Parathyroid adenoma (tissue), 2 donors: ENCODE data around the gene STK11IP.

Source experiments
- H2AFZ ChIP-seq: fragments of 300-600 bp; sonication (generic); one replicate; pipeline ENCODE4 v1.7.0; 2017; ENCODE audit warnings: antibody characterized with exemption, mild to moderate bottlenecking
- H3K27ac ChIP-seq: fragments of 300-600 bp; sonication (generic); one replicate; pipeline ENCODE4 v1.7.0; 2017
- H3K27me3 ChIP-seq: fragments of 300-600 bp; sonication (generic); one replicate; pipeline ENCODE4 v1.7.0; 2017; ENCODE audit warnings: low read length; ENCODE audit not compliant: control insufficient read depth, insufficient read depth
- H3K36me3 ChIP-seq: fragments of 300-600 bp; sonication (generic); one replicate; pipeline ENCODE4 v1.7.0; 2017; ENCODE audit warnings: low read length; ENCODE audit not compliant: control insufficient read depth, insufficient read depth
- H3K4me1 ChIP-seq: fragments of 300-600 bp; sonication (generic); one replicate; pipeline ENCODE4 v1.7.0; 2017; ENCODE audit warnings: control low read depth
- H3K4me2 ChIP-seq: fragments of 300-600 bp; sonication (generic); one replicate; pipeline ENCODE4 v1.7.0; 2017; ENCODE audit warnings: low read length
- H3K4me3 ChIP-seq: fragments of 300-600 bp; sonication (generic); one replicate; pipeline ENCODE4 v1.7.0; 2017; ENCODE audit warnings: low read depth, low read length
- H3K79me2 ChIP-seq: fragments of 300-600 bp; sonication (generic); one replicate; pipeline ENCODE4 v1.7.0; 2017; ENCODE audit warnings: control low read depth
- H3K9ac ChIP-seq: fragments of 300-600 bp; sonication (generic); one replicate; pipeline ENCODE4 v1.7.0; 2017; ENCODE audit warnings: mild to moderate bottlenecking
- H3K9me3 ChIP-seq: fragments of 300-600 bp; sonication (generic); one replicate; pipeline ENCODE4 v1.7.0; 2017; ENCODE audit warnings: low read length; ENCODE audit not compliant: control insufficient read depth
- TF ChIP-seq, protein P1 (sequence below): fragments of 300-600 bp; sonication (generic); IDR thresholded peaks from one replicate; pipeline ENCODE4 v1.7.0; 2017; ENCODE audit warnings: antibody characterized with exemption, mild to moderate bottlenecking
- donor health status: primary hyperparathyroidism.

Gene STK11IP

GRCh38 chr2:219609149-219609750, 11.6 kb downstream of the STK11IP start:
- TF ChIP-seq, protein P1, sequence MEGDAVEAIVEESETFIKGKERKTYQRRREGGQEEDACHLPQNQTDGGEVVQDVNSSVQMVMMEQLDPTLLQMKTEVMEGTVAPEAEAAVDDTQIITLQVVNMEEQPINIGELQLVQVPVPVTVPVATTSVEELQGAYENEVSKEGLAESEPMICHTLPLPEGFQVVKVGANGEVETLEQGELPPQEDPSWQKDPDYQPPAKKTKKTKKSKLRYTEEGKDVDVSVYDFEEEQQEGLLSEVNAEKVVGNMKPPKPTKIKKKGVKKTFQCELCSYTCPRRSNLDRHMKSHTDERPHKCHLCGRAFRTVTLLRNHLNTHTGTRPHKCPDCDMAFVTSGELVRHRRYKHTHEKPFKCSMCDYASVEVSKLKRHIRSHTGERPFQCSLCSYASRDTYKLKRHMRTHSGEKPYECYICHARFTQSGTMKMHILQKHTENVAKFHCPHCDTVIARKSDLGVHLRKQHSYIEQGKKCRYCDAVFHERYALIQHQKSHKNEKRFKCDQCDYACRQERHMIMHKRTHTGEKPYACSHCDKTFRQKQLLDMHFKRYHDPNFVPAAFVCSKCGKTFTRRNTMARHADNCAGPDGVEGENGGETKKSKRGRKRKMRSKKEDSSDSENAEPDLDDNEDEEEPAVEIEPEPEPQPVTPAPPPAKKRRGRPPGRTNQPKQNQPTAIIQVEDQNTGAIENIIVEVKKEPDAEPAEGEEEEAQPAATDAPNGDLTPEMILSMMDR = no peak
- no peaks in the 10 kb centered on the region for H3K27me3 ChIP-seq
- H3K4me1 ChIP-seq = no peaks in the 10 kb centered on the region
- no peak overlapping the region for H3K9ac ChIP-seq
- H3K27ac ChIP-seq = no peak overlapping the region
- H3K9me3 ChIP-seq = no peaks in the 10 kb centered on the region
- no peak overlapping the region for H3K4me3 ChIP-seq
- H2AFZ ChIP-seq = no peak overlapping the region
- no peaks in the 10 kb centered on the region for H3K36me3 ChIP-seq
- no peaks in the 10 kb centered on the region for H3K79me2 ChIP-seq
- H3K4me2 ChIP-seq = no peak overlapping the region

- no peak overlapping the region for H3K9ac ChIP-seq
- no peak overlapping the region for H3K4me3 ChIP-seq
- TF ChIP-seq, protein P1 = no peak
- H3K4me1 ChIP-seq = no peaks in the 10 kb centered on the region
- no peak overlapping the region for H3K4me2 ChIP-seq
- no peaks in the 10 kb centered on the region for H3K27me3 ChIP-seq
- H3K79me2 ChIP-seq = no peaks in the 10 kb centered on the region
- no peaks in the 10 kb centered on the region for H3K36me3 ChIP-seq
- H3K9me3 ChIP-seq = no peaks in the 10 kb centered on the region
- no peak overlapping the region for H3K27ac ChIP-seq
- H2AFZ ChIP-seq = no peak overlapping the region
Observed at GRCh38 chr2:219611306-219611705, 13.6 kb downstream of the STK11IP start.

DNA sequence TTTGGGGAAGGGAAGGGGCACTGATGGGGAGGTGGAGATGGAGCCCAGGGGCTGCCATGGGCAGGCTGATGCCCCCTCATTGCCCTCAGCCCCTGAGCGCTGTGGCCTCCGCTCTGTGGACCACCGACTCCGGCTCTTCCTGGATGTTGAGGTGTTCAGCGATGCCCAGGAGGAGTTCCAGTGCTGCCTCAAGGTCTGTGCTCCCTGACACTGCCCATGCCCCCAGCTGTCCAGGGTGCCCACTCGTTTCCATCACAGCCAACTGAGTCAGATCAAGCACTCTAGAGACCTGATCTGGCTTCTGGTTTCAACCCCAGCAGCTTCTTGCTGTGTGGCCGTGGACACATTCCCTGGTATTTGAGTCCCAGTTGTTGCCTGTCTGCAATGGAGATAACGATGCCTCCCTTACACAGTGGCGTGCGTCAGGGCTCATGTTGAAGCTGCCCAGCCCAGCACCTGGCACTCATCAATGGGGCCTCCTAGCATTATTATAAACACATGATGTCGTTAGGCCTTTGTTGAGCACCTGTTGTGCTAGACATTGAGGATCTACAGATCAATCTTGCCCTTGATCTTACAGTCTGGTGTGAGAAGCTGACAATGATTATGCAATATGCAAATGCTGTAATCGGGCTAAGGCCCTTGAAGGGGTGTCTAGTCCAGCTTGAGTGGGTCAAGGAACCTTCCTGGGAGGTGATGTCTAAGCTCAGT, 14.4 kb downstream of the STK11IP start:
- Histone ChIP-seq H3K4me2 (no peak overlapping the region), H3K9me3 (no peaks in the 10 kb centered on the region), H3K4me1 (no peaks in the 10 kb centered on the region), H3K36me3 (no peaks in the 10 kb centered on the region), H3K9ac (no peak overlapping the region), H3K4me3 (no peak overlapping the region), H3K79me2 (no peaks in the 10 kb centered on the region), H3K27me3 (no peaks in the 10 kb centered on the region), H2AFZ (no peak overlapping the region), H3K27ac (no peak overlapping the region)
- TF ChIP-seq, protein P1 = no peak

GRCh38 chr2:219612577-219613286, 15.1 kb downstream of the STK11IP start:
- Histone ChIP-seq H3K79me2 (no peaks in the 10 kb centered on the region), H2AFZ (no peak overlapping the region), H3K9me3 (no peaks in the 10 kb centered on the region), H3K27me3 (no peaks in the 10 kb centered on the region), H3K4me2 (no peak overlapping the region), H3K27ac (no peak overlapping the region), H3K4me1 (no peaks in the 10 kb centered on the region), H3K9ac (no peak overlapping the region), H3K36me3 (no peaks in the 10 kb centered on the region), H3K4me3 (no peak overlapping the region)
- TF ChIP-seq, protein P1 = no peak
